Neural cell (in vitro differentiated cells): ENCODE results near the gene APLF. TPM values are rescaled to one million over a fixed set of nuclear protein-coding genes. Genes with fewer than 3 reads are reported as not detected.

ENCODE experiments used
- H2AFZ ChIP-seq: fragments of 200-600, 300-800 bp; sonication (generic), shearing (Covaris generic); 2 replicates; pipeline ENCODE4 v1.6.0; 2014; ENCODE audit warnings: low read depth, mild to moderate bottlenecking, antibody characterized with exemption, low read length, moderate library complexity
- H3F3A ChIP-seq: fragments of 200-600 bp; shearing (Covaris generic); 2 replicates; pipeline ENCODE4 v1.6.1; 2016; ENCODE audit warnings: mild to moderate bottlenecking, moderate library complexity, mixed read lengths, antibody characterized with exemption, low read length; ENCODE audit not compliant: insufficient read depth, poor library complexity, severe bottlenecking
- H3K27ac ChIP-seq: fragments of 200-600, 300-800 bp; sonication (generic), shearing (Covaris generic); 2 replicates; pipeline ENCODE4 v1.5.1; 2014; ENCODE audit warnings: mild to moderate bottlenecking, low read length, moderate library complexity
- H3K27me3 ChIP-seq: fragments of 300-800, 200-600 bp; sonication (generic), shearing (Covaris generic); 2 replicates; pipeline ENCODE4 v1.6.0; 2014; ENCODE audit warnings: mild to moderate bottlenecking, low read depth, low read length, moderate library complexity; ENCODE audit not compliant: insufficient read depth
- H3K36me3 ChIP-seq: fragments of 300-800, 200-600 bp; sonication (generic), shearing (Covaris generic); 2 replicates; pipeline ENCODE4 v1.5.1; 2014; ENCODE audit warnings: mild to moderate bottlenecking, antibody characterized with exemption, low read length, moderate library complexity; ENCODE audit not compliant: insufficient read depth
- H3K4me2 ChIP-seq: fragments of 300-800, 200-600 bp; sonication (generic), shearing (Covaris generic); 2 replicates; pipeline ENCODE4 v1.6.0; 2014; ENCODE audit warnings: mild to moderate bottlenecking, low read length
- H3K4me3 ChIP-seq: fragments of 300-800, 200-600 bp; sonication (generic), shearing (Covaris generic); 2 replicates; pipeline ENCODE4 v1.5.1; 2014; ENCODE audit warnings: mild to moderate bottlenecking, low read length, moderate library complexity
- H3K79me2 ChIP-seq: fragments of 200-600 bp; shearing (Covaris generic); replicated peaks from 2 replicates; pipeline ENCODE4 v1.6.0; 2014; ENCODE audit warnings: mild to moderate bottlenecking, low read length, moderate library complexity; ENCODE audit not compliant: insufficient read depth
- H3K9ac ChIP-seq: fragments of 300-800, 200-600 bp; sonication (generic), shearing (Covaris generic); 2 replicates; pipeline ENCODE4 v1.6.1; 2016; ENCODE audit warnings: mild to moderate bottlenecking, low read length, mixed read lengths
- H3K9me2 ChIP-seq: fragments of 200-600 bp; shearing (Covaris generic); 2 replicates; pipeline ENCODE4 v1.6.1; 2016; ENCODE audit warnings: mild to moderate bottlenecking, low read length, mixed read lengths; ENCODE audit not compliant: insufficient read depth
- H3K9me3 ChIP-seq: fragments of 200-600, 300-800 bp; sonication (generic), shearing (Covaris generic); 2 replicates; pipeline ENCODE4 v1.6.1; 2016; ENCODE audit warnings: mild to moderate bottlenecking, mixed run types, low read length, moderate library complexity, mixed read lengths
- H4K20me1 ChIP-seq: fragments of 200-600 bp; shearing (Covaris generic); 2 replicates; pipeline ENCODE4 v1.6.1; 2016; ENCODE audit warnings: mild to moderate bottlenecking, mixed run types; ENCODE audit not compliant: insufficient read depth
- EP300 ChIP-seq: fragments of 450-650 bp; conservative IDR thresholded peaks from 2 replicates; pipeline ENCODE4 v1.6.1; 2014; ENCODE audit warnings: antibody characterized with exemption, mild to moderate bottlenecking, moderate library complexity; ENCODE audit not compliant: poor library complexity, severe bottlenecking
- EZH2 ChIP-seq: fragments of 200-600, 300-800 bp; shearing (Covaris generic), sonication (generic); IDR thresholded peaks from 2 replicates; pipeline ENCODE4 v1.6.1; 2014; ENCODE audit warnings: antibody characterized with exemption, low read length, borderline replicate concordance, mild to moderate bottlenecking; ENCODE audit not compliant: insufficient read depth, poor library complexity, severe bottlenecking
- MXI1 ChIP-seq: fragments of 450-650 bp; conservative IDR thresholded peaks from 2 replicates; pipeline ENCODE4 v1.6.1; 2014; ENCODE audit warnings: antibody characterized with exemption, mild to moderate bottlenecking; ENCODE audit not compliant: poor library complexity, severe bottlenecking
- POLR2AphosphoS5 ChIP-seq: IDR thresholded peaks from 2 replicates; pipeline ENCODE4 v1.6.1; 2012
- RAD21 ChIP-seq: fragments of 450-650 bp; conservative IDR thresholded peaks from 2 replicates; pipeline ENCODE4 v1.6.1; 2014; ENCODE audit warnings: antibody characterized with exemption, mild to moderate bottlenecking, moderate library complexity
- REST ChIP-seq: IDR thresholded peaks from 2 replicates; pipeline ENCODE4 v1.6.1; 2012; ENCODE audit warnings: borderline replicate concordance
- SMC3 ChIP-seq: fragments of 450-650 bp; conservative IDR thresholded peaks from 2 replicates; pipeline ENCODE4 v1.6.1; 2014; ENCODE audit warnings: antibody characterized with exemption, mild to moderate bottlenecking, moderate library complexity; ENCODE audit not compliant: poor library complexity
- TAF1 ChIP-seq: IDR thresholded peaks from 2 replicates; pipeline ENCODE4 v1.6.1; 2012; ENCODE audit warnings: low read depth
- polyA plus RNA-seq: library from polyadenylated mRNA; depleted of rRNA; stranded (reverse); fragments of >200 nt; gene quantifications from 2 replicates; pipeline ENCODE4 v1.2.3, GENCODE V29; 2014
- TF ChIP-seq, protein P1 (sequence below): fragments of 450-650 bp; IDR thresholded peaks from 2 replicates; pipeline ENCODE4 v1.5.1; 2014; ENCODE audit warnings: antibody characterized with exemption, mild to moderate bottlenecking, moderate library complexity; ENCODE audit not compliant: poor library complexity, severe bottlenecking

The APLF gene
- polyA plus RNA-seq, 1 donor from 2014 or later, result 0.45 TPM

GRCh38 chr2:68438455-68439303, 28.7 kb upstream of the APLF start:
- no peaks in the 10 kb centered on the region for H3K9me3 ChIP-seq
- no peaks in the 10 kb centered on the region for H4K20me1 ChIP-seq
- no peak overlapping the region for H3K27ac ChIP-seq
- H3K36me3 ChIP-seq, result no peaks in the 10 kb centered on the region
- H3K4me2 ChIP-seq, result no peak overlapping the region
- H3K4me3 ChIP-seq, result no peak overlapping the region
- H3K9me2 ChIP-seq, result no peaks in the 10 kb centered on the region
- TF ChIP-seq, protein P1, sequence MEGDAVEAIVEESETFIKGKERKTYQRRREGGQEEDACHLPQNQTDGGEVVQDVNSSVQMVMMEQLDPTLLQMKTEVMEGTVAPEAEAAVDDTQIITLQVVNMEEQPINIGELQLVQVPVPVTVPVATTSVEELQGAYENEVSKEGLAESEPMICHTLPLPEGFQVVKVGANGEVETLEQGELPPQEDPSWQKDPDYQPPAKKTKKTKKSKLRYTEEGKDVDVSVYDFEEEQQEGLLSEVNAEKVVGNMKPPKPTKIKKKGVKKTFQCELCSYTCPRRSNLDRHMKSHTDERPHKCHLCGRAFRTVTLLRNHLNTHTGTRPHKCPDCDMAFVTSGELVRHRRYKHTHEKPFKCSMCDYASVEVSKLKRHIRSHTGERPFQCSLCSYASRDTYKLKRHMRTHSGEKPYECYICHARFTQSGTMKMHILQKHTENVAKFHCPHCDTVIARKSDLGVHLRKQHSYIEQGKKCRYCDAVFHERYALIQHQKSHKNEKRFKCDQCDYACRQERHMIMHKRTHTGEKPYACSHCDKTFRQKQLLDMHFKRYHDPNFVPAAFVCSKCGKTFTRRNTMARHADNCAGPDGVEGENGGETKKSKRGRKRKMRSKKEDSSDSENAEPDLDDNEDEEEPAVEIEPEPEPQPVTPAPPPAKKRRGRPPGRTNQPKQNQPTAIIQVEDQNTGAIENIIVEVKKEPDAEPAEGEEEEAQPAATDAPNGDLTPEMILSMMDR, result no peak
- TF ChIP-seq EZH2 (no peak), SMC3 (no peak), REST (no peak), EP300 (no peak), MXI1 (no peak), RAD21 (no peak), POLR2AphosphoS5 (no peak), TAF1 (no peak)
- H3K79me2 ChIP-seq, result no peaks in the 10 kb centered on the region
- no peaks in the 10 kb centered on the region for H3F3A ChIP-seq
- H3K9ac ChIP-seq, result no peak overlapping the region
- H2AFZ ChIP-seq, result no peak overlapping the region
- H3K27me3 ChIP-seq, result no peaks in the 10 kb centered on the region

- no peak overlapping the region for H2AFZ ChIP-seq
- no peaks in the 10 kb centered on the region for H3K27me3 ChIP-seq
- H3K4me3 ChIP-seq, result no peak overlapping the region
Measured at GRCh38 chr2:68441179-68441993, 26.0 kb upstream of the APLF start.

More at GRCh38 chr2:68441179-68441993, 26.0 kb upstream of the APLF start:
- Histone ChIP-seq H3K79me2 (no peaks in the 10 kb centered on the region), H3K4me2 (no peak overlapping the region), H3F3A (no peaks in the 10 kb centered on the region), H3K9ac (no peak overlapping the region), H4K20me1 (no peaks in the 10 kb centered on the region), H3K9me2 (no peaks in the 10 kb centered on the region), H3K36me3 (no peaks in the 10 kb centered on the region), H3K27ac (no peak overlapping the region), H3K9me3 (no peaks in the 10 kb centered on the region)
- no peak for TF ChIP-seq REST
- TF ChIP-seq SMC3, result peak; percentile 93
- TF ChIP-seq RAD21, result peak; percentile 93
- TF ChIP-seq, protein P1, result peak; percentile 94
